ENCODE results near the gene OR8H2.
"Not testable (repeated sequence)": the region's sequence is repeated elsewhere in the genome, so short reads cannot be mapped to it uniquely, and the experiment has no call there.

OR8H2 gene

GRCh38 chr11:56140151-56140661, 36.7 kb downstream of the OR8H2 start, which contains the start of gene OR8J3:
Gene OR8J3, minus strand, starts transcription at chr11:56140201. Its CDS starts 2,483 bp downstream, at chr11:56137718.
- TF ChIP-seq CTCF (conservative IDR thresholded peaks at IDR 0.05; ENCODE audit: low read length) = no peak
- no peak for DNase-seq (ENCODE audit: low read depth)
- H3K4me3 ChIP-seq (ENCODE audit: low read length) = no peak within 1 kb of the TSS

GRCh38 chr11:56143681-56144080, 40.2 kb downstream of the OR8H2 start:
- H3K4me3 ChIP-seq (ENCODE audit: low read length); DNase-seq (ENCODE audit: low read depth): not testable (repeated sequence)

GRCh38 chr11:56151376-56151775, 47.9 kb downstream of the OR8H2 start:
- no peak for TF ChIP-seq CTCF (conservative IDR thresholded peaks at IDR 0.05; ENCODE audit: low read length)
- H3K4me3 ChIP-seq (ENCODE audit: low read length) = no peak overlapping the region
- DNase-seq (ENCODE audit: low read depth) = no peak

- no peak for DNase-seq (ENCODE audit: low read depth)
- no peak overlapping the region for H3K4me3 ChIP-seq (ENCODE audit: low read length)
- no peak for TF ChIP-seq CTCF (conservative IDR thresholded peaks at IDR 0.05; ENCODE audit: low read length)
Observed at GRCh38 chr11:56152333-56152732, 48.8 kb downstream of the OR8H2 start.

All from AG10803 (cell line).